Spleen (tissue), 7 donors: ENCODE measurements around the gene DOCK10.

Experiments
- POLR2A ChIP-seq, 3 donors: fragments of 450-650 bp; IDR thresholded peaks; one replicate each; pipeline ENCODE4 v1.5.1; 2017; ENCODE audit warnings: antibody characterized with exemption in 3 of 3, mild to moderate bottlenecking in 1 of 3
- POLR2AphosphoS5 ChIP-seq, 3 donors: sonication (generic); formaldehyde crosslinking; IDR thresholded peaks; one replicate each; pipeline ENCODE4 v1.5.1; 2017; ENCODE audit warnings: antibody characterized with exemption in 3 of 3
- TF ChIP-seq, protein P1 (sequence below), 11 experiments: fragments of 200-600 bp in 7 of 11; fragments of 450-650 bp in 4 of 11; sonication (generic) in 4 of 11; IDR thresholded peaks in 8 of 11; conservative IDR thresholded peaks in 3 of 11; 1 replicate in 7 of 11; 2 replicates in 4 of 11; pipeline versions ENCODE4 v1.4.0 to v1.8.0; 2016 to 2021; ENCODE audit warnings: antibody characterized with exemption in 11 of 11, inconsistent platforms in 4 of 11, mild to moderate bottlenecking in 1 of 11
- donor health status: DM: no; HTN: no; CAD: no; lungs with moderate emphysema.
- donor health status: DM: no; HTN: no; CAD: no.
- donor health status: DM: no; HTN: no; CAD: no.

DNA sequence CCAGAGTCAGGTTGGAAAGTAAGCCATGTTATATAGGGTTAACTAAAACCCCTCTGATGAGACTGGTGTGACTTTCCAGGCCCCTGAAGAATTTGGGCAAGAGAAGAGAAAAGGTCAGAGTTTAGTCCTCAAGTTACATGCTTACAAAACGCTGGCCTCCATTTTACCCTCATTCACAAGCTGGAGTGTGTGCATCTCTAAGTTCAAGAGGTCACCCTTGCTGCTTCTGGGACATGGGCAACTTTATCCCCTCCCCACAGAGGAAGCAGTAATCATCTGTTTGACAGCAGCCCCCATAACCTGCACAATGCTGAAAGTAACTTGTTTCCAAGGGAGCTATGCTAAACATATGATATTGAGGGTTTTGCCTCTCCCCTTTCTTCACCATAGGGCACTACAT is 240.9 kb downstream of the DOCK10 start:
- TF ChIP-seq POLR2A (IDR thresholded peaks at IDR 0.05) (no peak), POLR2AphosphoS5 (IDR thresholded peaks at IDR 0.05) (no peak)
- TF ChIP-seq, protein P1, sequence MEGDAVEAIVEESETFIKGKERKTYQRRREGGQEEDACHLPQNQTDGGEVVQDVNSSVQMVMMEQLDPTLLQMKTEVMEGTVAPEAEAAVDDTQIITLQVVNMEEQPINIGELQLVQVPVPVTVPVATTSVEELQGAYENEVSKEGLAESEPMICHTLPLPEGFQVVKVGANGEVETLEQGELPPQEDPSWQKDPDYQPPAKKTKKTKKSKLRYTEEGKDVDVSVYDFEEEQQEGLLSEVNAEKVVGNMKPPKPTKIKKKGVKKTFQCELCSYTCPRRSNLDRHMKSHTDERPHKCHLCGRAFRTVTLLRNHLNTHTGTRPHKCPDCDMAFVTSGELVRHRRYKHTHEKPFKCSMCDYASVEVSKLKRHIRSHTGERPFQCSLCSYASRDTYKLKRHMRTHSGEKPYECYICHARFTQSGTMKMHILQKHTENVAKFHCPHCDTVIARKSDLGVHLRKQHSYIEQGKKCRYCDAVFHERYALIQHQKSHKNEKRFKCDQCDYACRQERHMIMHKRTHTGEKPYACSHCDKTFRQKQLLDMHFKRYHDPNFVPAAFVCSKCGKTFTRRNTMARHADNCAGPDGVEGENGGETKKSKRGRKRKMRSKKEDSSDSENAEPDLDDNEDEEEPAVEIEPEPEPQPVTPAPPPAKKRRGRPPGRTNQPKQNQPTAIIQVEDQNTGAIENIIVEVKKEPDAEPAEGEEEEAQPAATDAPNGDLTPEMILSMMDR (IDR thresholded peaks at IDR 0.05 in 8 of 11, conservative IDR thresholded peaks at IDR 0.05 in 3 of 11) = no peak
